Skin of body (tissue), 3 donors: ENCODE measurements around the gene HPRT1. TPM values are rescaled to one million over a fixed set of nuclear protein-coding genes. Genes with fewer than 3 reads are reported as not detected.

Experiments used
- DNase-seq: peaks from one replicate; lab custom pipeline; 2025; lab: John Stamatoyannopoulos, UW
- small RNA-seq: library from RNA; depleted of rRNA; stranded (forward); fragments of <200 nt; gene quantifications from one replicate; pipeline ENCODE3, GENCODE V24; 2014; ENCODE audit warnings: low replicate concordance
- total RNA-seq: library from RNA; depleted of rRNA; stranded (reverse); fragments of >200 nt; gene quantifications from one replicate; pipeline ENCODE4 v1.2.3, GENCODE V29; 2014

HPRT1 gene
- total RNA-seq, 1 donor from 2014 or later = 15.3 TPM

- DNase-seq = peak; percentile 39
These were observed 83.3 kb downstream of the HPRT1 start for GRCh38 chrX:134543288-134543687.

- DNase-seq = peak; percentile 67
These were observed 84.2 kb downstream of the HPRT1 start for GRCh38 chrX:134544135-134544512.

DNA sequence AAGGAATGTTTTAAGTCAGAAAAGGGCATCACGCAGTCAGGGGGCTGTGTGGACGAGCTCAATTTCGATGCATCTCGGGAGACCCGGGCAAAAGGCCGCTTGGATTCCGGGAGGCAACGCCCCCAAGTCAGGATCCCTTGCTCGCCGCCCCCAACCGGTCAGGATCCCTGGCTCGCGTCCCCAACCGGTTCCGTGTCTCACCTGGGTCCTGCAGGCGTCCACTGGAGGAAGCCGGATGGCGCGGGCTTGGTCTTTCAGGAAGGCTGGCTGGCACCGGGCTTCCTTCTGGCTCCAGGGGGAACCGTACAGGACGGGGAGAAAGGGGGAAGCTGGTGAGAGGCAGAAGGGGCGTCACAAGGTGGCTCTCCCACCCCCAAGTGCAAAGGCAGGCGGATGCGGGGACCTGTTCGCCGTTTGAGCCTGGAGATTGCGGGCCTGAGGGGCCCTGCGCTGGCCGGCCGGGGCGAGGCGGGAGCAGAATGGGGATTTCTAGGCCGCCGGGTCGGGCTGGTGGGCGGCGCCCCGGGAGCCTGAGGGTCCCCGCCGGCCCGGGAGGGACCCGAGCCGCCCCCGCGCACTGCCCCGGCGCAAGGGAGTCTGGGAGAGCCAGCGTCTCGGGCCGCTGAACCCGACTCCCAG is 84.7 kb downstream of the HPRT1 start:
- DNase-seq = no peak

GRCh38 chrX:134545510-134545909 is 85.5 kb downstream of the HPRT1 start:
- DNase-seq = peak; percentile 18

- no peak for DNase-seq
These were observed 86.2 kb downstream of the HPRT1 start for GRCh38 chrX:134546187-134546586.

- peak; percentile 32 for DNase-seq
These were observed 87.2 kb downstream of the HPRT1 start for GRCh38 chrX:134547047-134547679.

DNA sequence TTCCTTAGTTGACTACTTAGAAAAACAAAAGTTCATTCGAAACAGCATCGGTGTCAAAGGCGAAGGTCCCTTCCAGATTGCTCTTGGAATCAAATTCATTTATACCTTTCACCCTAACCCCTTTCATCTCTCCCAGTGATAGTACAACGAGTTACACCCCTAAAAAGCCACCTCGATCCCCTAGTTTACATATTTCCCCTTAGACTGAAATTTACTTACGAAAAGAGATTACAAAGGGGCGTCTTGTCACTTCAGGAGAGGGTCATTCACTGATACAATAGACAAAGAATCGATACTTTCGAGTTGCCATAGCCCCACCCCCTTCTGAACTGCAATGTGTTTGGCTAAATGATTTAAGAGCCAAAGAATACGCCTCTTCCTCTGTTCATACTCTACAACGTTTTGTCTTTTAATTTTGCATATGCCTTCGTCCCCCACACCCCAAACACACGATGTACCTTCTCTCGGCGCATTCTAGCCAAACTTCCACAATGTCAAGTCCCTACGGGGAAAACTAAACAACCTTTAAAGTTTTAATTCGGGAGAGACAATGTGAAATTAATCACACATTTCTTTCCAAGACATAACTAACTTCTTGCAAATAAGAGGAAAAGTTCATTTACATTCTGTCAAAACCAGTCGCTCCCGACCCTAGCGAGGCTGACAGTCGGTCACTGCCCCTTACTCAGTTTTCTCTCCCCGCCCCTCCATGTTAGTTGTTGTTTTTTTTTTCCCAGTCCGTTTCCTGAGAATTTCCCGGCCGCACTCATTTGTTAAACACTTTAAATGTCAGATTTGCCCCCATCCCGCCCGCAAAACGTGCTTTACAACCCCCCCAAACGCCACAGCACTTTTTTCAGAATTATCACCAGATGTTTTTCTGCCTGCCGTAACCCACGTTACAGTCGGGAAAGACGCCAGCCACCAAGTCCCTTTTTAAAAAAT is 88.6 kb downstream of the HPRT1 start:
- peak; percentile 20 for DNase-seq

Small RNA genes lying within 50 kb of the gene (small RNA-seq; reads per million reads assigned to genes)
- gene AC004383.1 (not detected), gene MIR450A1 (0.28 reads per million, percentile 26 among the genes with 10 or more reads in this experiment), gene MIR450A2 (1.8 reads per million, percentile 85 among the genes with 10 or more reads in this experiment), gene MIR450B (122 reads per million, percentile 97 among the genes with 10 or more reads in this experiment), gene MIR503 (13.6 reads per million, percentile 93 among the genes with 10 or more reads in this experiment), gene MIR542 (120 reads per million, percentile 97 among the genes with 10 or more reads in this experiment)

Other genes with a start within 250 kb of the HPRT1 start
- gene CCDC160, start 223.0 kb upstream of the HPRT1 start, total RNA-seq = 0.20 TPM
- gene PHF6, start 86.9 kb upstream of the HPRT1 start, total RNA-seq = 23.5 TPM
- gene PLAC1, start 198.3 kb downstream of the HPRT1 start, total RNA-seq = 0.39 TPM